ENCODE results near the gene NOL9.

- TF ChIP-seq CEBPB (IDR thresholded peaks at IDR 0.05; ENCODE audit: borderline replicate concordance in 1 of 2, low read depth in 2 of 2, low read length in 2 of 2) (no peak), CTCF (IDR thresholded peaks at IDR 0.05 in 2 of 3, conservative IDR thresholded peaks at IDR 0.05 in 1 of 3; ENCODE audit: control insufficient read depth in 2 of 3, extremely low read depth in 1 of 3, insufficient read depth in 1 of 3, low read depth in 3 of 3, low read length in 3 of 3) (0 out of 6 replicates have a peak, but pooled peaks of 1 of the 3 experiments have one; percentile 2), GABPA (IDR thresholded peaks at IDR 0.05; ENCODE audit: low read depth) (no peak), RCOR1 (conservative IDR thresholded peaks at IDR 0.05; ENCODE audit: low read depth, low read length) (no peak), WRNIP1 (IDR thresholded peaks at IDR 0.05; ENCODE audit: borderline replicate concordance, low read depth, low read length) (no peak), IRF5 (IDR thresholded peaks at IDR 0.05; ENCODE audit: borderline replicate concordance) (no peak)
Measured at GRCh38 chr1:6601923-6602668, 47.8 kb upstream of the NOL9 start.
